HEK293T (cell line): Measurements from ENCODE around the gene CELA2A.

Experiments
- BHLHE40 ChIP-seq: fragments of 450-650 bp; IDR thresholded peaks from 2 replicates; pipeline ENCODE4 v1.6.1; 2016; ENCODE audit warnings: mild to moderate bottlenecking, moderate library complexity, borderline replicate concordance
- CTBP1 ChIP-seq: fragments of 450-650 bp; IDR thresholded peaks from 2 replicates; pipeline ENCODE4 v1.6.1; 2016; ENCODE audit warnings: borderline replicate concordance
- ELF4 ChIP-seq: fragments of 450-650 bp; IDR thresholded peaks from 2 replicates; pipeline ENCODE4 v1.6.1; 2017; ENCODE audit warnings: antibody characterized with exemption
- FOXA1 ChIP-seq: fragments of 450-650 bp; IDR thresholded peaks from 2 replicates; pipeline ENCODE4 v1.6.1; 2016; ENCODE audit warnings: mild to moderate bottlenecking
- FOXK2 ChIP-seq: fragments of 450-650 bp; IDR thresholded peaks from 2 replicates; pipeline ENCODE4 v1.6.1; 2016; ENCODE audit warnings: mild to moderate bottlenecking
- FOXM1 ChIP-seq: fragments of 450-650 bp; IDR thresholded peaks from 2 replicates; pipeline ENCODE4 v1.6.1; 2017; ENCODE audit warnings: mild to moderate bottlenecking, borderline replicate concordance
- LEF1 ChIP-seq: fragments of 450-650 bp; IDR thresholded peaks from 2 replicates; pipeline ENCODE4 v1.6.1; 2017; ENCODE audit warnings: mild to moderate bottlenecking, borderline replicate concordance
- PKNOX1 ChIP-seq: fragments of 450-650 bp; IDR thresholded peaks from 2 replicates; pipeline ENCODE4 v1.6.1; 2016
- SP1 ChIP-seq: fragments of 450-650 bp; IDR thresholded peaks from 2 replicates; pipeline ENCODE4 v1.6.1; 2017
- SUZ12 ChIP-seq: fragments of 450-650 bp; IDR thresholded peaks from 2 replicates; pipeline ENCODE4 v1.6.1; 2016; ENCODE audit warnings: mild to moderate bottlenecking
- TARDBP ChIP-seq: fragments of 450-650 bp; IDR thresholded peaks from 2 replicates; pipeline ENCODE4 v1.6.1; 2016
- ZNF384 ChIP-seq: fragments of 450-650 bp; IDR thresholded peaks from 2 replicates; pipeline ENCODE4 v1.6.1; 2016

GRCh38 chr1:15412843-15413242, 43.7 kb upstream of the CELA2A start:
- TF ChIP-seq BHLHE40: no peak
- no peak for TF ChIP-seq FOXM1
- TF ChIP-seq CTBP1: no peak
- TF ChIP-seq ZNF384: no peak
- TF ChIP-seq ELF4: no peak
- no peak for TF ChIP-seq SP1
- no peak for TF ChIP-seq SUZ12
- TF ChIP-seq PKNOX1: no peak
- no peak for TF ChIP-seq FOXA1
- no peak for TF ChIP-seq LEF1
- no peak for TF ChIP-seq TARDBP
- no peak for TF ChIP-seq FOXK2
